MM.1S (cell line): ENCODE data around the gene RITA1.

Experiments used
- DNase-seq: peaks from one replicate; pipeline ENCODE4 v3.0.0-alpha.2; 2015
- H2AFZ ChIP-seq: fragments of 300-600 bp; sonication (generic); 2 replicates; pipeline ENCODE4 v1.6.0; 2016; ENCODE audit warnings: antibody characterized with exemption, low read length
- H3F3A ChIP-seq: fragments of 300-600 bp; sonication (generic); 2 replicates; pipeline ENCODE4 v1.6.1; 2016; ENCODE audit warnings: mild to moderate bottlenecking, antibody characterized with exemption, low read length, moderate library complexity, mixed read lengths; ENCODE audit not compliant: insufficient read depth
- H3K27ac ChIP-seq: fragments of 300-600 bp; sonication (generic); 2 replicates; pipeline ENCODE4 v1.5.1; 2016; ENCODE audit warnings: mild to moderate bottlenecking, low read length
- H3K27me3 ChIP-seq: fragments of 300-600 bp; sonication (generic); replicated peaks from 2 replicates; pipeline ENCODE4 v1.6.0; 2016; ENCODE audit warnings: low read length; ENCODE audit not compliant: insufficient read depth
- H3K36me3 ChIP-seq: fragments of 300-600 bp; sonication (generic); replicated peaks from 2 replicates; pipeline ENCODE4 v1.6.1; 2016; ENCODE audit warnings: mild to moderate bottlenecking, low read length, mixed read lengths; ENCODE audit not compliant: insufficient read depth
- H3K4me1 ChIP-seq: fragments of 300-600 bp; sonication (generic); 2 replicates; pipeline ENCODE4 v1.6.1; 2016; ENCODE audit warnings: low read length, mixed read lengths
- H3K4me2 ChIP-seq: fragments of 300-600 bp; sonication (generic); 2 replicates; pipeline ENCODE4 v1.6.0; 2016; ENCODE audit warnings: low read depth, low read length
- H3K4me3 ChIP-seq: fragments of 300-600 bp; sonication (generic); 2 replicates; pipeline ENCODE4 v1.5.1; 2016; ENCODE audit warnings: low read length, mixed read lengths
- H3K79me2 ChIP-seq: fragments of 300-600 bp; sonication (generic); 2 replicates; pipeline ENCODE4 v1.6.1; 2016; ENCODE audit warnings: mixed run types, low read length, mixed read lengths
- H3K9ac ChIP-seq: fragments of 300-600 bp; sonication (generic); 2 replicates; pipeline ENCODE4 v1.6.1; 2016; ENCODE audit warnings: low read length, mixed read lengths
- H3K9me2 ChIP-seq: fragments of 300-600 bp; sonication (generic); replicated peaks from 2 replicates; pipeline ENCODE4 v1.6.1; 2016; ENCODE audit warnings: mild to moderate bottlenecking, low read length, mixed read lengths; ENCODE audit not compliant: insufficient read depth
- H3K9me3 ChIP-seq: fragments of 300-600 bp; sonication (generic); replicated peaks from 2 replicates; pipeline ENCODE4 v1.6.1; 2016; ENCODE audit warnings: mild to moderate bottlenecking, low read length, mixed read lengths; ENCODE audit not compliant: insufficient read depth
- H4K20me1 ChIP-seq: fragments of 300-600 bp; sonication (generic); 2 replicates; pipeline ENCODE4 v1.6.1; 2016; ENCODE audit warnings: mild to moderate bottlenecking, low read length, moderate library complexity, mixed read lengths; ENCODE audit not compliant: insufficient read depth
- EZH2 ChIP-seq: fragments of 300-600 bp; sonication (generic); optimal IDR thresholded peaks from 2 replicates; pipeline ENCODE3; 2017; ENCODE audit warnings: low read depth, mild to moderate bottlenecking, antibody characterized with exemption, low read length, mixed read lengths
- EZH2phosphoT487 ChIP-seq: fragments of 300-600 bp; sonication (generic); IDR thresholded peaks from 2 replicates; pipeline ENCODE4 v1.6.1; 2018; ENCODE audit warnings: antibody characterized with exemption, low read length
- TF ChIP-seq, protein P1 (sequence below): fragments of 300-600 bp; sonication (generic); IDR thresholded peaks from 2 replicates; pipeline ENCODE4 v1.5.1; 2016; ENCODE audit warnings: antibody characterized with exemption, low read length, mixed read lengths

Gene RITA1

DNA sequence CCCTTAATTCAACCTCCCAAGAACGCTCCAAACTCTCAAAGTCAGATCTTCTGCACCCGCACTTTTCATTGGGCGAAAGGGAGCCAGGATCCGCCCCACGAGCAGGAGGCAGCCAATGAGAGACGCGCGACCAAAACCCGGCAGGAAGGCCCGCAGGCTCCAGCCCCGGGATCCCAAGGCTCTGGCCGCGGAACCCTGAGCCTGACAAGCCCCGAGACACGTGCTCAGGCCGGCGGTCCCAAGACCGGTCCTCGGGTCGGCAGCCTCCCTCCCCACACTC is 681 bp upstream of the RITA1 start:
- no peaks in the 10 kb centered on the region for H3F3A ChIP-seq
- peaks cover 46% of the 10 kb centered on the region for H3K79me2 ChIP-seq
- no peaks in the 10 kb centered on the region for H4K20me1 ChIP-seq
- TF ChIP-seq EZH2phosphoT487 (no peak), EZH2 (no peak)
- TF ChIP-seq, protein P1, sequence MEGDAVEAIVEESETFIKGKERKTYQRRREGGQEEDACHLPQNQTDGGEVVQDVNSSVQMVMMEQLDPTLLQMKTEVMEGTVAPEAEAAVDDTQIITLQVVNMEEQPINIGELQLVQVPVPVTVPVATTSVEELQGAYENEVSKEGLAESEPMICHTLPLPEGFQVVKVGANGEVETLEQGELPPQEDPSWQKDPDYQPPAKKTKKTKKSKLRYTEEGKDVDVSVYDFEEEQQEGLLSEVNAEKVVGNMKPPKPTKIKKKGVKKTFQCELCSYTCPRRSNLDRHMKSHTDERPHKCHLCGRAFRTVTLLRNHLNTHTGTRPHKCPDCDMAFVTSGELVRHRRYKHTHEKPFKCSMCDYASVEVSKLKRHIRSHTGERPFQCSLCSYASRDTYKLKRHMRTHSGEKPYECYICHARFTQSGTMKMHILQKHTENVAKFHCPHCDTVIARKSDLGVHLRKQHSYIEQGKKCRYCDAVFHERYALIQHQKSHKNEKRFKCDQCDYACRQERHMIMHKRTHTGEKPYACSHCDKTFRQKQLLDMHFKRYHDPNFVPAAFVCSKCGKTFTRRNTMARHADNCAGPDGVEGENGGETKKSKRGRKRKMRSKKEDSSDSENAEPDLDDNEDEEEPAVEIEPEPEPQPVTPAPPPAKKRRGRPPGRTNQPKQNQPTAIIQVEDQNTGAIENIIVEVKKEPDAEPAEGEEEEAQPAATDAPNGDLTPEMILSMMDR, result no peak
- H3K27ac ChIP-seq, result peak overlapping the region; percentile 79
- no peaks in the 10 kb centered on the region for H3K36me3 ChIP-seq
- H3K4me2 ChIP-seq, result peak overlapping the region; percentile 62; the same call in 1 of the 2 replicates
- H3K4me1 ChIP-seq, result peaks cover 5% of the 10 kb centered on the region; the same call in 1 of the 2 replicates
- no peaks in the 10 kb centered on the region for H3K9me2 ChIP-seq
- no peaks in the 10 kb centered on the region for H3K27me3 ChIP-seq
- DNase-seq, result peak; percentile 80
- peak overlapping the region; percentile 98 for H3K9ac ChIP-seq
- H3K4me3 ChIP-seq, result peak overlapping the region; percentile 88
- no peaks in the 10 kb centered on the region for H3K9me3 ChIP-seq
- peak overlapping the region; percentile 74 for H2AFZ ChIP-seq

GRCh38 chr12:113186033-113186365 is 478 bp downstream of the RITA1 start:
- peak overlapping the region; percentile 88 for H3K4me3 ChIP-seq
- peaks cover 46% of the 10 kb centered on the region for H3K79me2 ChIP-seq
- H3K27me3 ChIP-seq, result no peaks in the 10 kb centered on the region
- peak overlapping the region; percentile 66; the same call in 1 of the 2 replicates for H3K4me2 ChIP-seq
- no peak for DNase-seq
- H3K4me1 ChIP-seq, result peaks cover 5% of the 10 kb centered on the region; the same call in 1 of the 2 replicates
- H3K9me3 ChIP-seq, result no peaks in the 10 kb centered on the region
- H3K27ac ChIP-seq, result peak overlapping the region; percentile 79; the same call in 1 of the 2 replicates
- no peaks in the 10 kb centered on the region for H3F3A ChIP-seq
- peak overlapping the region; percentile 98 for H3K9ac ChIP-seq
- peak overlapping the region; percentile 74 for H2AFZ ChIP-seq
- no peaks in the 10 kb centered on the region for H3K36me3 ChIP-seq
- no peaks in the 10 kb centered on the region for H3K9me2 ChIP-seq
- no peaks in the 10 kb centered on the region for H4K20me1 ChIP-seq
- TF ChIP-seq, protein P1, result no peak
- TF ChIP-seq EZH2 (no peak), EZH2phosphoT487 (no peak)

- Histone ChIP-seq H4K20me1 (no peaks in the 10 kb centered on the region), H3K4me1 (peaks cover 5% of the 10 kb centered on the region; the same call in 1 of the 2 replicates), H3K9ac (no peak overlapping the region), H3F3A (no peaks in the 10 kb centered on the region), H3K27me3 (no peaks in the 10 kb centered on the region), H3K4me2 (peak overlapping the region; percentile 66; the same call in 1 of the 2 replicates), H3K79me2 (peaks cover 42% of the 10 kb centered on the region), H3K36me3 (no peaks in the 10 kb centered on the region), H2AFZ (no peak overlapping the region), H3K9me3 (no peaks in the 10 kb centered on the region), H3K4me3 (peak overlapping the region; percentile 88; the same call in 1 of the 2 replicates), H3K27ac (no peak overlapping the region), H3K9me2 (no peaks in the 10 kb centered on the region)
- TF ChIP-seq EZH2phosphoT487, result no peak
- TF ChIP-seq EZH2, result no peak
- TF ChIP-seq, protein P1, result no peak
- DNase-seq, result no peak
These were observed 1.3 kb downstream of the RITA1 start for GRCh38 chr12:113186666-113187325.
